ENCODE results near the gene KLF17. TPM values are rescaled to one million over a fixed set of nuclear protein-coding genes. Genes with fewer than 3 reads are reported as not detected.

KLF17 gene, protein sequence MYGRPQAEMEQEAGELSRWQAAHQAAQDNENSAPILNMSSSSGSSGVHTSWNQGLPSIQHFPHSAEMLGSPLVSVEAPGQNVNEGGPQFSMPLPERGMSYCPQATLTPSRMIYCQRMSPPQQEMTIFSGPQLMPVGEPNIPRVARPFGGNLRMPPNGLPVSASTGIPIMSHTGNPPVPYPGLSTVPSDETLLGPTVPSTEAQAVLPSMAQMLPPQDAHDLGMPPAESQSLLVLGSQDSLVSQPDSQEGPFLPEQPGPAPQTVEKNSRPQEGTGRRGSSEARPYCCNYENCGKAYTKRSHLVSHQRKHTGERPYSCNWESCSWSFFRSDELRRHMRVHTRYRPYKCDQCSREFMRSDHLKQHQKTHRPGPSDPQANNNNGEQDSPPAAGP
- total RNA-seq: 0.95 TPM
- polyA plus RNA-seq: 1.3 TPM

- Histone ChIP-seq H3K4me3 (ENCODE audit: low read depth, low read length) (no peak within 1 kb of the TSS), H3K36me3 (ENCODE audit: insufficient read depth) (no peaks in the 10 kb centered on the region), H3K27ac (ENCODE audit: low read depth) (no peak within 1 kb of the TSS), H3K4me1 (ENCODE audit: insufficient read depth) (no peaks in the 10 kb centered on the region)
- 98% methylated on average over 25 of the region's 25 CpGs for WGBS
- DNase-seq (ENCODE audit: extremely low spot score): no peak
These were observed at the start of gene KLF17 for GRCh38 chr1:44118682-44119081. KLF17 (plus strand) TSS chr1:44118821; CDS start chr1:44118908, 87 bp downstream.

GRCh38 chr1:44071461-44071860 is 47.2 kb upstream of the KLF17 start:
- H3K27ac ChIP-seq (ENCODE audit: low read depth): no peak overlapping the region
- no peaks in the 10 kb centered on the region for H3K36me3 ChIP-seq (ENCODE audit: insufficient read depth)
- no peak for DNase-seq (ENCODE audit: extremely low spot score)
- no peak overlapping the region for H3K4me3 ChIP-seq (ENCODE audit: low read depth, low read length)
- no peaks in the 10 kb centered on the region for H3K4me1 ChIP-seq (ENCODE audit: insufficient read depth)
- WGBS: 66% methylated on average over 3 of the region's 3 CpGs

- no peak overlapping the region for H3K27ac ChIP-seq (ENCODE audit: low read depth)
- DNase-seq (ENCODE audit: extremely low spot score): no peak
- H3K36me3 ChIP-seq (ENCODE audit: insufficient read depth): no peaks in the 10 kb centered on the region
- H3K4me1 ChIP-seq (ENCODE audit: insufficient read depth): no peaks in the 10 kb centered on the region
- no peak overlapping the region for H3K4me3 ChIP-seq (ENCODE audit: low read depth, low read length)
These were observed 46.4 kb upstream of the KLF17 start for GRCh38 chr1:44072204-44072603.

DNA sequence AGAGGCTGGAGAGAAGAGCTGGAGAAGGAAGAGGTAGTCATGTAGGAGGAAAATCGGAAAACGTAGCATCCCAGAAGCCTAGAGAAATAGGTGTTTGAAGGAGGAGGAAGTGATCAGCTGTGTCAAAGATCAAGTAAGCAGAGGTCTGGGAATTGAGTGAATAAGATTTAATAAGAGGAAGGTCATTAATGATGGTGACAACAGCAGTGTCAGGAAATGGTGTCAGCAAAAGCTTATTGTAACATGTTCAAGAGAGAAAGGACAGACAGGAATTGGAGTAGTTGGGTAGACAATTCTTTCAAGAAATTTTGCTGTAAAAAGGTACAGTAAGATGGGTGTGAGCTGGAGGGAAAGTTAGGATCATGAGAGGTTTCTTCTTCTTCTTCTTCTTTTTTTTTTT is 45.8 kb upstream of the KLF17 start:
- H3K27ac ChIP-seq (ENCODE audit: low read depth): no peak overlapping the region
- H3K4me1 ChIP-seq (ENCODE audit: insufficient read depth): no peaks in the 10 kb centered on the region
- H3K36me3 ChIP-seq (ENCODE audit: insufficient read depth): no peaks in the 10 kb centered on the region
- no peak overlapping the region for H3K4me3 ChIP-seq (ENCODE audit: low read depth, low read length)
- 86% methylated on average over 2 of the region's 2 CpGs for WGBS
- no peak for DNase-seq (ENCODE audit: extremely low spot score)

GRCh38 chr1:44073528-44073927 is 45.1 kb upstream of the KLF17 start:
- H3K4me1 ChIP-seq (ENCODE audit: insufficient read depth): no peaks in the 10 kb centered on the region
- no peak overlapping the region for H3K4me3 ChIP-seq (ENCODE audit: low read depth, low read length)
- no peak overlapping the region for H3K27ac ChIP-seq (ENCODE audit: low read depth)
- DNase-seq (ENCODE audit: extremely low spot score): no peak
- H3K36me3 ChIP-seq (ENCODE audit: insufficient read depth): no peaks in the 10 kb centered on the region
- WGBS: 74% methylated on average over 2 of the region's 2 CpGs

DNA sequence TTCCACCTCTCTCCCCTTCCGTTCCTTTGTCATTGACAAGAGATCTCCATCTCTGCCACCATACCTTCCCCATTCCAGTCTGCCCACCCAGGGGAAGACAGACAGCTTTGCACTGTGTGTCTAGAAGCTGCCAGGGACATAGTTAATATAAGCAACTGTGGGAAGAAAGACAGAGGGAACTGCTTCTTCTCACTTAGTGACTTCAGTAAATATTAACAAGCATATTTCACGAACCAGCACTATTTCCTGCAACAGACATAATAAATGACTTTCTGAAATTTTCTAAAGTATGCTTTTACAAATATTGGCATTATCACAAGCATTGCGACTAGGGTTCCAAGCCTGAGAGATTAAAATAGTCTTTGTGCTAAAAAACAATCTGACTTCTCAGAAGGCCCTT is 44.2 kb upstream of the KLF17 start:
- 19% methylated on average over 3 of the region's 3 CpGs for WGBS
- no peak for DNase-seq (ENCODE audit: extremely low spot score)
- Histone ChIP-seq H3K4me1 (ENCODE audit: insufficient read depth) (no peaks in the 10 kb centered on the region), H3K4me3 (ENCODE audit: low read depth, low read length) (no peak overlapping the region), H3K27ac (ENCODE audit: low read depth) (no peak overlapping the region), H3K36me3 (ENCODE audit: insufficient read depth) (no peaks in the 10 kb centered on the region)

DNA sequence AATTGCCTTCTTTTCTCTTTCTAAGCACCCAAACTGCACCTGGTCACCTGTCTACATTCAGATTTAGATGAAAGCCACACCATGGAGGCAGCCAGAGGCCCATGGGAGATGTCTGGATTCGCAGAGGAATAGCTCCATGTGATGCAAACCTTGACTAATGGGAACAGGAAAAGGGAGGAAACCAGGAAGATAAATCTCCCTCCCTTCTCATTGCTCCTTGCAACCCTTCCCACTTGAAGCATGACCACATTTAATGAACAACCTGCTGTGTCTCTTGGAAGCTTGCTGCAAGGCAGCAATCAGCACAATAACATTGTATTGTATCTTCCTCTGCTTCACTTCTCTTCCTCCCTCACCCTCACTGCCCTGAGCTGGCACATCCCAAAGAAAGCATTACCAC is 42.6 kb upstream of the KLF17 start:
- H3K36me3 ChIP-seq (ENCODE audit: insufficient read depth): no peaks in the 10 kb centered on the region
- H3K4me1 ChIP-seq (ENCODE audit: insufficient read depth): no peaks in the 10 kb centered on the region
- DNase-seq (ENCODE audit: extremely low spot score): no peak
- H3K4me3 ChIP-seq (ENCODE audit: low read depth, low read length): no peak overlapping the region
- H3K27ac ChIP-seq (ENCODE audit: low read depth): no peak overlapping the region
- 75% methylated on average over 1 of the region's 1 CpG for WGBS

- 87% methylated on average over 5 of the region's 5 CpGs for WGBS
- no peak for DNase-seq (ENCODE audit: extremely low spot score)
These were observed 41.2 kb upstream of the KLF17 start for GRCh38 chr1:44077421-44077820.

GRCh38 chr1:44078104-44078503 is 40.5 kb upstream of the KLF17 start:
- H3K27ac ChIP-seq (ENCODE audit: low read depth): no peak overlapping the region
- H3K4me1 ChIP-seq (ENCODE audit: insufficient read depth): no peaks in the 10 kb centered on the region
- H3K36me3 ChIP-seq (ENCODE audit: insufficient read depth): no peaks in the 10 kb centered on the region
- H3K4me3 ChIP-seq (ENCODE audit: low read depth, low read length): no peak overlapping the region
- 53% methylated on average over 2 of the region's 2 CpGs for WGBS
- no peak for DNase-seq (ENCODE audit: extremely low spot score)

More at GRCh38 chr1:44077421-44077820, 41.2 kb upstream of the KLF17 start:
- Histone ChIP-seq H3K4me1 (ENCODE audit: insufficient read depth) (no peaks in the 10 kb centered on the region), H3K27ac (ENCODE audit: low read depth) (no peak overlapping the region), H3K36me3 (ENCODE audit: insufficient read depth) (no peaks in the 10 kb centered on the region), H3K4me3 (ENCODE audit: low read depth, low read length) (no peak overlapping the region)

- no peaks in the 10 kb centered on the region for H3K4me1 ChIP-seq (ENCODE audit: insufficient read depth)
These were observed 39.1 kb upstream of the KLF17 start for GRCh38 chr1:44079566-44079965.

GRCh38 chr1:44084998-44085675 is 33.5 kb upstream of the KLF17 start:
- no peak overlapping the region for H3K27ac ChIP-seq (ENCODE audit: low read depth)
- H3K4me3 ChIP-seq (ENCODE audit: low read depth, low read length): no peak overlapping the region
- DNase-seq (ENCODE audit: extremely low spot score): no peak
- no peaks in the 10 kb centered on the region for H3K4me1 ChIP-seq (ENCODE audit: insufficient read depth)
- 60% methylated on average over 3 of the region's 3 CpGs for WGBS
- H3K36me3 ChIP-seq (ENCODE audit: insufficient read depth): no peaks in the 10 kb centered on the region

More at GRCh38 chr1:44079566-44079965, 39.1 kb upstream of the KLF17 start:
- WGBS: 93% methylated on average over 4 of the region's 4 CpGs
- no peaks in the 10 kb centered on the region for H3K36me3 ChIP-seq (ENCODE audit: insufficient read depth)
- no peak overlapping the region for H3K4me3 ChIP-seq (ENCODE audit: low read depth, low read length)
- H3K27ac ChIP-seq (ENCODE audit: low read depth): no peak overlapping the region
- no peak for DNase-seq (ENCODE audit: extremely low spot score)

GRCh38 chr1:44086692-44087474 is 31.7 kb upstream of the KLF17 start:
- H3K4me3 ChIP-seq (ENCODE audit: low read depth, low read length): no peak overlapping the region
- no peaks in the 10 kb centered on the region for H3K36me3 ChIP-seq (ENCODE audit: insufficient read depth)
- WGBS: 91% methylated on average over 4 of the region's 4 CpGs
- H3K27ac ChIP-seq (ENCODE audit: low read depth): no peak overlapping the region
- no peaks in the 10 kb centered on the region for H3K4me1 ChIP-seq (ENCODE audit: insufficient read depth)
- no peak for DNase-seq (ENCODE audit: extremely low spot score)

DNA sequence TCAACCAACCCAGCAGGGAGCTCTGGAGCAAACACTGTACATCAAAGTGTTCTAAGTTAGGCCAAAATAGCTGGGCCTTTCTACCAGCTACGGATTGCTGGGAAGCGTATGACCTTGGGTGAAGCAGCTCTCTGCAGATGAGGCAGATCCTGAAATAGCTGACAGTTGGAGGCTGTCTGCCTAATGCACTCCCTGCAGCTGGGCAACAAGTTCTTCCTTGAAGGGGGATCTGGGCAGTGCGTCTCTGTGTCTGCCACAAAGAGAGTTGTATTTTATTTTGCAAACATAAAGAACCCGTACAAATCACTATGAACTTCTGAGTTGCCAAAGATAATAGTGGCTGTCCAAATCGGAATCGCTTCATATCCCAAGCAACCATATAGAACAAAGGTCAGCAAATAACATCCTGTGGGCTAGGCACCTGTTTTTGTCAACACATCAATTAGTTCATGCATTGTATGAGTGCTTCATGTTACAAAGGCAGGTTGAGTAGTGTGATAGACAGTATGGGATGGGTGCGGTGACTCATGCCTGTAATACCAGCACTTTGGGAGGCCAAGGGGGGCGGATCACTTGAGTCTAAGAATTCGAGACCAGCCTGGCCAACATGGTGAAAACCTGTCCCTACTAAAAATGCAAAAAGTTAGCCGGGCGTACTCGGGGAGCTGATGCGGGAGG is 29.1 kb upstream of the KLF17 start:
- H3K4me3 ChIP-seq (ENCODE audit: low read depth, low read length): no peak overlapping the region
- 73% methylated on average over 13 of the region's 13 CpGs for WGBS
- no peak for DNase-seq (ENCODE audit: extremely low spot score)
- H3K4me1 ChIP-seq (ENCODE audit: insufficient read depth): no peaks in the 10 kb centered on the region
- no peak overlapping the region for H3K27ac ChIP-seq (ENCODE audit: low read depth)
- no peaks in the 10 kb centered on the region for H3K36me3 ChIP-seq (ENCODE audit: insufficient read depth)

All from urinary bladder (tissue), 4 donors.